ENCODE results near the gene CCNJ.

CCNJ gene

DNA sequence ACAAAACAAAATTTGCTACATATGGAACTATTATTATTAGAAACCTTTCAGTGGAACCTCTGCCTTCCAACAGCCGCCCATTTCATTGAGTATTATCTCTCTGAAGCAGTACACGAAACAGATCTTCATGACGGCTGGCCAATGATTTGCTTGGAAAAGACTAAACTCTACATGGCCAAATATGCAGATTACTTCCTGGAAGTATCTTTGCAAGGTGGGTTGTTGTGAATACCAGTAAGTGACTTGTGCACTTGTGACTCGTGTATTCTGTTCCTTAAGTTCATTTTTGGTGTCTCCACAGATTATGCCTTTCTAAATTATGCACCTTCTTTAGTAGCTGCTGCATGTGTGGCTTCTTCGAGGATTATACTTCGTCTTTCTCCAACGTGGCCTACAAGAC is 13.4 kb downstream of the CCNJ start:
- no peak for DNase-seq (ENCODE audit: low spot score)

DNA sequence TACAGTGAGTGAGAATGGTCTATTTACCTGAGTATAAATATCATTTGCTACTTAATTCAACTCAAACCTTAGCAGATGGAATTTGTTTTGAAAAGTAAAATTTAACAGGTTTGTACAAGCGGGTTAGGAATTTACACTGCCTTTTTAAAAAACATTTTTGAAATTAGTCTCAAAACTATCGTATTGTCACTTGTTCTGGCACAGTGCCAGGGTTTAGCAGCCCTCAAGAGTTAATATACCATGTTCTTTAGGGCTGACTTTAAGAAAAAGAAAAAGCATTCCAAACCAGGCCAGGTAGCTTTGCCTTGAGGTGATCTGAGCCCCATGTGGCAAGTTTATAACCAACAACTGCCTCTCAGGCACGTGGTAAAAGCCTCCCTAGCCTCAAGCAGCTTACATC is 17.8 kb downstream of the CCNJ start:
- DNase-seq (ENCODE audit: low spot score), result no peak

DNA sequence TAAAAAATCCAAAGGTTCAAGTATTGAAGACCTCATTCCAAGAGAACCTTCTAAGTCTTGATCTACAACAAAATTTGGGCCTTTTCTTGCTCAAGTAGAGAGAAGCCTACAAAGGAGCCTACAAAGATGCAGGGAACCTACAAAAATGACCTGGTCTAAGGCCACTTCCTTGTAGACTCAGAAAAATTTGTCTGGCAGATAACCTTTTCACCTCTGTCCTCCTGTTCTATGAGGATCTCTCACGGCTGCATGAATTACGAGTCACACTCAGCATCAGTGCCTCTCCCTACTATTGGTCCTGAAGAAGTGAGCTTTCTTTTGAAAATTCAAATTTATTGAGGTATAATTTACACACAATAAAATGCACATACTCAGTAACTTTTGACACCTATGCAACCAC is 29.3 kb downstream of the CCNJ start:
- DNase-seq (ENCODE audit: low spot score), result no peak

DNA sequence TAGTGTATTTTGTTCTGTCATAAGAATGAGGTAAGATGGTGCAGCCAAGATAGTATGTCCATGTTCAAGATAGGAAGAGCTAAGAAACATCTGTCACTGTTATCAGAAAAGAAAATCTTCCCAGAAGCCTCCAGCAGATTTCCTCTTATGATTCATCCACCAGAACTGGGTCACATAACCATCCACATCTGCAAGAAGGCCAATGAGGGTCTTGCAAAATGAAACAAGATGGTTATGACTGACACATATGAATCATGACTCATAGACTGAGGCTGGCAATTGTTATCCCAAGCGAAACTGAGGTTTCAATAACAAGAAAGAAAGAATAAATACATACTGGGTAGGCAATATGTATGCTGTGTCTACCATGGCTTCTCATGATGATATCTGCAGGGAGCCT is 30.3 kb downstream of the CCNJ start:
- peak; percentile 14 for DNase-seq (ENCODE audit: low spot score)

DNA sequence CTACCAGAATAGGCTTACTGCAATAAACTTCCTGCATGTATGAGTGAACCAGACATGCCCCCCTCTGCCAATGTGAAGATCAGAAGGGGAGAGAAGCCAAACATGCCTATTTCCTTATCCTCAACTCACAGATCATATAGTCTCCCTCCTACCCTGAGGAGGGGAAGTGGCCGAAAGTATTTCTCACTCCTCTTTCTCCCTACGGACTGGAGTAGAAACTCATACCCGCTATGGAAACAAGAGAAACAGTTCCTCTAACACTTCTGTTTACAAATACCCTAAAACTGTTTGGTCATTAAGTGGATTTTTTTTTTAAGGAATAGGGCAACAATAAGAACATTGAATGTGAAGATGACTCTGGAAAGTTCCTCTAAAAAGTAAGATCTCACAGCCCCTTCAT is 31.4 kb downstream of the CCNJ start:
- DNase-seq (ENCODE audit: low spot score), result no peak

DNA sequence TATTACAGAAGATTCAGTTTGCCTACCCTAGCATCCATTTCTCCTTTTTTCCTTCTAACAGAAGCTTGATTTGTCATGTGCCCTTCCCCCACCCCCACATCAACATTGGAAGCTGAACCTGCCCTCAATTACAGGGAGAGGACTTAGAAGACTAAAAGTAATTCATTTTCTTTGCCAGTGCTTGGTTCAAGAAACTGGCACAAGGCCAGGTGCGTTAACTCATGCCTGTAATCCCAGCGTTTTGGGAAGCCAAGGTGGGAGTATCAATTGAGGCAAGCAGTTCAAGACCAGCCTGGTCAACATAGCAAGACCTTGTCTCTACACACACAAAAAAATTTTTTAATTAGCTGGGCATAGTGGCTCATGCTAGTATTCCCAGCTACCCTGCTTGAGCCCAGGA is 32.6 kb downstream of the CCNJ start:
- DNase-seq (ENCODE audit: low spot score), result no peak

DNA sequence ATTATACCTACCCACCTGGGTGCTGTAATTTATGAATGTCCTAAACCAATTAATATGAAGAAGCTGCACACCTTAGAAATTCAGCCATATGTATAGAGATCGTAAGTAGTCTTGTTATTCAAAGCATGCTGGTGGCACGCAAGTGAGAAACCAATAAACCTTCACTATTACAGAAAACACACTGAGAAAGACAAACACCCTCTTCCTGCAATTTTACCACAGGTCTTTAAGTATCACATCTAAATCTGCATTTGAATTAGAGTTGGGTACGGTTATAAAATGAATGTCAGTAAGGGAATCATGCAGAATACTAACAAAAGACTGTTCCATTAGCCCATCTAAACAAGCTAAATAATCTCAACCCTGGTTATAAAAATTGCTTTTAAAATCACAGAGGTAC is 33.8 kb downstream of the CCNJ start:
- no peak for DNase-seq (ENCODE audit: low spot score)

DNA sequence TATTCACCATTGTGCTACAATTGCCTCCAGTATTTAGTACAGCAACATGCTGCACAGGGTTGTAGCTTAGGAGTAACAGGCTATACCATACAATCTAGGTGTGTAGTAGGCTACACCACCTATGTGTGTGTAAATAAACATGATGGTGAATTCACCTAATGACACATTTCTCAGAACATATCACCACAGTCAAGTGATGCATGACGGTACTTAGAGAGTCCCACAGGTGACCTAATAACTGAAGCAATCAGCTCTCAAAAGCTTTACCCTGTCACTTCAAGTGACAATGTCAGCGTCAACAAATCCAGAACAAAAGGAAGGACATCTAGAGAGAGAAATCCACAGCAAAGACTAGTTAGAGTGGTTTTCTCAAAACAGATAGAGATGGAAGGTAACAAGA is 38.8 kb downstream of the CCNJ start:
- DNase-seq (ENCODE audit: low spot score), result no peak

DNA sequence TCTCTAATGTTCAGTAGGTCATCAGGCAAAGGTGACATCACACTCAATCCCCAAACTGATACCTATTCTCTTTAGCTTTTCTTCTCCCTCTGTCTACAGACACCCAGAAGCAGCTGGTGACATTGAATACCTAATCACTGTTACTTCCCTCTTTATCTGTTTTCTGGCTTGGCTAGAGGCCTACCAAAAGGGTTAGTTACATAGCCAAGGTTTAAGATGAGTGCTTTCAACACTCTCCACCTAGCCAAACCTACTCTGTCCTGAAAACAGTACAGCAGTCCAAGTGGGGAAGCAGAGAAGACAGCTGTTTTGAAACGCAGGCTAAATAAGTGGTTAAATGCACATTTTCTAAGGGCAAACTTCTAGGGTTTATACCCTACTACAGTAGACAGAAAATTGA is 39.4 kb downstream of the CCNJ start:
- no peak for DNase-seq (ENCODE audit: low spot score)

DNA sequence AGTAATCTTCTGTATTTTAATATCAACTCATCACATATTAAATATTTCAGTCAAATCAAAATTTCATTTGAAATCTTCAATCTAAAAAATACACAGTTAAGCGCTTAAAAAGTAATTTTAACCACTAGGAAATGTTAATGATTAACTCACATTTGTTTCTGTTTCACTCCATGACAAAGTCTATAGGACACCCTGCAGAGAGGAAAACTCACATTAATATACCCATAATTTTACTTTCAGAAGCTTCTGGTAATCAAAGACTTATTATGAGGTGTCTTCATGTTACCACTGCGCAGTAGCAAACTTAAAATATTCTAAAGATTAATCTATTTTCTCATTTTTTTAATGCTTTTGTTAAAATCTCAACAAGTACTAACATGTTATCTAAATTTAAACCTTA is 45.7 kb downstream of the CCNJ start:
- no peak for DNase-seq (ENCODE audit: low spot score)

DNA sequence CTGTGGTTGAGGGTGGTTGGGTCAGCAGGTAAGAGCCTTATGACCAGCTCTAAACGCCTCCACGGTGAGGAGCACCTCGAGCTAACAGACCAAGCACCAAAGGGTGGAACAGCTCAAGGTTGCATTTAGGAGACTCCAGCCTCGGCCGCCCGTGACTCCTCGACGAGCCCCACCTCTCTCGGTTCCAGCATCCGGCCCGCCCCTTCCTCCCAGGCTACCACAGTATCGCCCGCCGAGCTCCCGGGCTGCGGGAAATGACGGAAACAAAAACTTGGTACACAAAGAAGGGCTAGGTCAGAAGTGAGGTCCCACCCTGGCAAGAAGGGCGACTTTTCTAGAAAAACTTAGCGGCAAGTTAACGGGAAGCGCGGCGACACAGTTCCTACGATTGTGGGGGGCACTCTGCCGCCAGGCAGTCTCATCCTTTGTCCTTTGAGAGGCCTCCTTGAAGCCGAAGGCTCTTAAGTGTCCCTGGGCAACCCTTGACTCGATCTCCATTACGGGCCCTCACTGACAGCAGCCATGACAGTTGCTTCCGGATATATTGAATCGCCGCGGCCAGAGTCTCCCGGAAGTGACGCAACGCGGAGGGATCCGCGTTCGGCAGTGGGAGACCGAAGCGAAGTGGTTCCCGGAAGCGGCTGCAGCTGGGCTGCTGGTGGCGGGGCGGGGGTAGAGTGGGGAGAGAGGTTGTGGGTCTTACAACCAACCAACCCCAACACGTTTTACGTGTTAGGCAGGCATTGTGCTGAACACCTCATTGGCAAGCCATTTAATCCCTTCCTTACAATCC is 46.5 kb downstream of the CCNJ start:
- DNase-seq (ENCODE audit: low spot score), result peak; percentile 93

DNA sequence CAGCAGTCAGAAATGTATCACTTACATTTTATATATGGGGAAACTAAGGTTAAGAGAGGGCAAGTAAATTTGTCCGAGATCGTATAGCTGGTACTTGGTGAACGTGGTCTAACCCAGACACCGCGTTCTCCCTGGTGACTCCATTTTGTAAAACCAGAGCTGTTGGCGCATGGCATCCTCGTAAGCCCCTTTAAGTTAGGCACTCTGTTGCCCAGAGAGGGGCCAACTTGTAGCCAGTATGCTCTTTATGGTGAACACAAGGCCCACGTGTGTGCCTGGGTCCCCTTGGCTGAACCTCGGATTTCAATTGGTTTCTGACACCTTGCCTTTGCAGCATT is 47.0 kb downstream of the CCNJ start:
- DNase-seq (ENCODE audit: low spot score), result no peak

DNA sequence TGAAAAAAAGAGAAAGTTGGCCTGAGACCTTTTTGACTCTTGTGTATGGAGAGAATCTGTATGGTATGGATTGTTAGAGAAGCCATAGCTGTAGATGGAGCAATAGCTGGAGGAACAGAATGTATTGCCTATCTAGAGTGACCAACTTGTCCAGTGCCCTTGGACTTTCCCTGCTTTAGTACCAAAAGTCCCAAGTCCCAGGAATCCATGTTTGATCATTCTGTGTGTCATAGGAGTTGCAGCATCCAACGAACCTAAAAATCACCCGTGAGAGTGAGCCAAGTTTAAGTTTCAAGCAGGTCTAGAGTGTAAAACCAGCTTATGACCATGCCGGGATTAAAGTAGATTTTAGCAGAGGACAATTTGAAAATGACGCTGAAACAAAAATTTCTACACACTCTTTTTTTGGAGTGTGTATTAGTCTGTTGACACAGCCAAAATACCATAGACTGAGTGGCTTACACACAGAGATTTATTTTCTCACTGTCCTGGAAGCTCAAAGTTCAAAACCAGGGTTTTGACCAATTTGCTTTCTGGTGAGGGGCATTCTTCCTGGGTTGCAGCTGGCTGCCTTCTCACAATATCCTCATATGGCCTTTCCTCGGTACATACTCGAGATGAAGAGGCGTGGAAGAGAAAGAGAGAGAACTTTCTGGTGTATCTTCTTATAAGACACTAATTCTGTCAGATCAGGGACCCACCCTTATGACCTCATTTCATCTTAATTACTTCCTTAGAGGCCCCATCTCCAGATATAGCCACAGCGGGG is 49.8 kb downstream of the CCNJ start:
- DNase-seq (ENCODE audit: low spot score), result no peak

DNA sequence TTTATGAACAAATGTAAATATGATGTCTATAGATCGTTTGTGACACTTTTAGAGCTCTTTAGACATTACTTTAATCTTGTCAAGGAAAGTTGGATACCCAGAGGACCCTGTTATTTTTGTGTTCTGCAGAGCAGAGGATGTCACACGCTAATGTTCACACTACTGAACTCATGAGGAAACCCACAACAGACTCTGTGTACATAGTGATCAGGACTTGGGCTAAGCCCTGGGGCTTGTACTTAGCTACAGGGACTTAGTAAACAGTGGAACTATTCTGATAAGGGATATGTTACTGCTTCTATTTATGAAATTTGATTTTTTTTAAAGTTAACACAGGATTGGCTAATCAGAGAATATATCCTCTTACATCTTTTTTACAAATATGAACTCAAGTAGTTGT is 50.6 kb downstream of the CCNJ start:
- DNase-seq (ENCODE audit: low spot score), result no peak

DNA sequence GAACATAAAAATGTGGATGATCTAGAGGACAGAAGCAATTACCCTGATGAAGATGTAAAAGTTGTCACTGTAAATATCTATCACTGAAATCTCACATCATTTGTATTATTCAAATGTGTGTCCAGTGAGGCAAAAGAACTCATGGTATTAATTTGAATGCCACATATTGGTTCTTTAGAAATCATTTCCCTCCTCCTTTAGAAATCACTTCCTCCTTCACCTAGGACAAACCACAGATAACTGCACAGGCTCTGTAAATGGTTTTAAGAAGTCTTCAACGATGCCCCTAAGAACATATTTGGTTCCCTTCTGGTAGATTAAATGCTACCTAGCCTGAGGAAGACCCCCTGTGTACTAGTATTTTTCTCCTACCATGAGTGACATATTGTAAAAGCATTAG is 53.6 kb downstream of the CCNJ start:
- DNase-seq (ENCODE audit: low spot score), result no peak

DNA sequence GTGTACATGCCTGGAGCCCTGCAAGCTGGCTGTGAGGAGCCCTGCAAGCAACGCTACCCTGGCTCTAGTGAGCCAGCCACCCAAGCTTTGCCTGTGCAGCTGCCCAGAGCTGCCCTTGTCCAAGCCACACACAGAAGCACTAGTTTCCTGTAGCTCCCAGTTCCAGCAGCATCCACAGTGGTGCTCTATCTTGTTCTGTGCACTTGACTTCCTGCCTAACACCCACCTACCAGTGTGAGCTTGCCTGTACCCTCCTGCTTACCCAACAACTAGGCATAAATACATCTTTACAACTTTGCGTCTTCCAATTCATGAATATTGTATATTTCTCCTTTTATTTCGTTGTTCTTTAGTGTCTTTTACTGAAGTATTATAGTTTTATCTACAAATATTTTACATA is 54.5 kb downstream of the CCNJ start:
- DNase-seq (ENCODE audit: low spot score), result no peak

DNA sequence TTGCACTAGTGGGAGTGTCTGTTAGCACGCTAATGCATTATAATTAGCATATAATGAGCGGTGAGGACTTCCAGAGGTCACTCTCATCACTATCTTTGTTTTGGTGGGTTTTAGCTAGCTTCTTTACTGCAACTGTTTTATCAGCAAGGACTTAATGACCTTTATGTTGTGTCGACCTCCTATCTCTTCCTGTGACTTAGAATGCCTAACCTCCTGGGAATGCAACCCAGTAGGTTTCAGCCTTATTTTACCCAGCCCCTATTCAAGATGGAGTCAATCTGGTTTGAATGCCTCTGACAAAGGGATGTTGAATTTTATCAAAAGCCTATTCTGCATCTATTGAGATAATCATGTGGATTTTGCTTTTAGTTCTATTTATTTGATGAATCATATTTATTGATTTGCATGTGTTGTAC is 64.2 kb downstream of the CCNJ start:
- DNase-seq (ENCODE audit: low spot score), result no peak
